HG03025 (cell line): ENCODE results near the gene ARID1B.
"Not testable (repeated sequence)": the region's sequence is repeated elsewhere in the genome, so short reads cannot be mapped to it uniquely, and the experiment has no call there.

Source experiments
- ATAC-seq: cut with Tn5 transposase; IDR thresholded peaks from one replicate; pipeline ENCODE4 v1.9.1; 2021; ENCODE audit warnings: mild to moderate bottlenecking, moderate library complexity; ENCODE audit not compliant: unreplicated experiment, low FRiP score

ARID1B gene

DNA sequence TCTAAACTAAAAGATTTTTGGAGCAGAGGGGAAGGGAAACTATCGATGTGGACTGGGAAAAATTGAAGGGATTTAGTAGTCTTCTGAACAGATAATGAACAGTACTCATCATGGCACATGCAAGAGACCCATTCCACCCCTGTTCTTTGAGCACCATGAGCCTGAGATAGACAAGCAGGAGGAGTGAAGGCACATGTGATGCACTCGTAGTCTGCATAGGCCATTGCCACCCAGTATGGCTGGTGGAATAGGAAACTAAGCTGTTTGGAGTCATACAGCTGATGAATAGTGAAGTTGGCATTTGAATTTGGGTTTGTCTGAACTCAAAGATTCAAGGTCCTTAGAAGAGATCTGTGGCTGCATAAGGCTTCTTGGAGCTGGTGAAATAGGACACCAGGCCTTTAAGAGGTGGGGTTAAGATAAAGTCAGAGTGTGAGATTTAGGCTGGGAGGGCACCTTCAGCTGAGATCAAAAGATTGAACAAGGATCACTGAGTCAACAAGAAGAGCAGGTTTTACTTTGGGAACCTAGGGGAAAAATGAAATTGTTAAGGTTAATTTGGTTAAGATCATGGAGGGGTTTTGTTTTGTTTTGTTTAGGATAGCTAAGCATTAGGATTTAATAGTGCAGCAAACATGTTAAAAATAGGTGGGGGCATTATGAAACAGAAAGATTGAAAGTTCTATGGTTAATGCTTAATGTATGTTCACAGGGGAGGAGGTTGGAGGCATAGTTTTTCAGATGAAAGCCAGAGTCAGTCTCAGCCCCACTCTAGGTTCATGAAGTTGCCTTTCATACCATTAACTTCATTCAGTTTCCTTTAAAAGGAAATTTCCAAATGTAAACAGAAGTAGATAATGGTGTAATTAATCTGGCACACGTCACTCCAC, 148.8 kb downstream of the ARID1B start:
- peak; percentile 56 for ATAC-seq

DNA sequence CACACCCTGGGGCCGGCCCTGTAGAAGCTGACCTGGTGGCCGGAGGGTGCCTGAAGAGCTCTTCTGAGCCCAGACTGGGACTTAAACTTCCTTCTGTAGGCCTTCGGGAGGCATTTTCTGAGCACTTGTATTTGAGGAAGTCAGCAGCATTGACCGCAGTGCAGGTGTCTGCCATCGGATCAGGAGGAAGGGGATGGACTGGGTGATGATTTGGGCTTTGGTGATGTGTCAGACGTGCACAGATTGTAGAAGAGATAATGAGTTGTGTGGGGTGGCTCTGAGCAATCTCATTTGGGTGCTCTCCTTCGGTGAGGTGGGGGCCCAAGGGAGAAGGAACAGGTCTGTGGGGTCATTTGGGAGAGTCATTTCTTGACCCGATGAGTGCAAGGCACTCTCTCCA, 150.9 kb downstream of the ARID1B start:
- ATAC-seq, result no peak

- no peak for ATAC-seq
These were observed 151.8 kb downstream of the ARID1B start for GRCh38 chr6:156928972-156929371.

DNA sequence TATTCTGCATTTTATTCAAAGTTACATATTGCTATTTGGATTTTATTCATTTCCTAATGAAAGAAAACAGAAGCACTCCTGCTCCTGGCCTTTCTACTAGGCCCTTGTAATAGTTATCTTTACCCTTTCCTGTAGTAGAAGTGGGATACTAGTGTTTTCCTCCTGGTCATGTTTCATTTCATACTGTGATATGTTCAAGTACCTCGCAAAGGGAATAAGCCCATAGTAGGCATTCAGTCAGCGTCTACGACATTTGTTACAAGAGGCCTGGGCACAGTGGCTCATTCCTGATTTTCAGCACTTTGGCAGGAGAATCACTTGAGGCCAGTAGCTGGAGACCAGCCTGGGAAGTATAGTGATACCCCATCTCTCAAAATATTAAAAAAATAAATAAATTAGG, 154.1 kb downstream of the ARID1B start:
- ATAC-seq, result no peak

DNA sequence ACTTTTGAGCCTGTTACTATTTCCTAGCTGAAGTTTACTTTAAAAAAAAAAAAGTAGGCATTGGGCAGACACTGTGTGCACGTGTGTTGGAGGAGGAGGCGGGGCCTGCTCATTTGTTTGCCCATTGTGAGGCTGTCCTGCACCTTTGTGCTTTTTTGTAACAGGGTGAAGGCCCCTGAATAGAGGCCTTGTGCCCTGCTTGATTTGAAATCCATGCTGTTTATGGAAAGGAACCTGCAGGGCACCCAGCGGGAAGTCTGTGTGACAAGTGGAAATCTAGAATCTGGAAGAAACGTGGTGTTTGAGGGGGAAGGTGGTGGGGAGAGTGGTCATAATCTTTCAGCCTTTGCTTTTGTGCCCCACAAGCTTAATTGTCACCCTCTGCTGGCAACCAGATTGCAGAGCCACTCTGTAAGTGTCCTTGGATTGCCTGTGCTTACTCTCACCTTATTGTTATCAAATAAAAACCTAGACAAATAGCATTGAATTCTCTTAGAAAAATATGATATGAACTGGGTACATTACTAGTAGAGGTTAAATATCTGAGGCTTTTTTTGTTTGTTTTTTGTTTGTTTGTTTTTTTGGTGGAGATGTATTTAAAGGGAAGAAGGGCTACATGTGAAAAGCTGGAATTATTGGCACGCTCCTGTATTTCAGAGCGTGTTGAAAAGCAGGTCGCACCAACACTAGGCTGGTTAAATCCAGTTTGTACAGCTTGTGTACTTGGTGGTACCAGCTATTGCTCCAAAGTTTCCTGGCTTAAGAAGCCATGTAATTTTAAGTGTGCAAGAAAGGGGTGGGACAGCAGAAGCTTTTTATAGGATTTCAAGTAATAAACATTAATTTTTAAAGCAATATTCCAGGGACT, 156.3 kb downstream of the ARID1B start:
- ATAC-seq, result no peak

GRCh38 chr6:156934069-156934460, 156.9 kb downstream of the ARID1B start:
- no peak for ATAC-seq

- no peak for ATAC-seq
These were observed 157.8 kb downstream of the ARID1B start for GRCh38 chr6:156935000-156935399.

DNA sequence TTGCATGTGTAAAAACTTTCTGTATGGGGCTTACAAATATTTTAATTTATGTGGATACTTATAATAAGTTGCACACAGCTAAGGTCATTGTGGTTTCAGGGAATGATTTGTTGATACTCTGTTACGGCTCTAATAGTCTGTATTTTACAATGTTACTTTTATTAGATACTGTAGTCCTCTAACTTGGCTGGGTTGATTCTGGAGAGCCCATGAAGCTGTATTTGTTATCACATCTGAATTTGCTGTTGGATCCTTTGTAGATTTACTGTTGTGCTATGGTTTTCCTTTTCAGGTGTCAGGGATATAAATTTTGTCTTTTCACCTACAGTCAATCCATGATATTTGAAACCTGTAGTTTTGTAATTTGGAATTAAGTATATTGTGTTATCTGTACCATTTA, 161.0 kb downstream of the ARID1B start:
- no peak for ATAC-seq

DNA sequence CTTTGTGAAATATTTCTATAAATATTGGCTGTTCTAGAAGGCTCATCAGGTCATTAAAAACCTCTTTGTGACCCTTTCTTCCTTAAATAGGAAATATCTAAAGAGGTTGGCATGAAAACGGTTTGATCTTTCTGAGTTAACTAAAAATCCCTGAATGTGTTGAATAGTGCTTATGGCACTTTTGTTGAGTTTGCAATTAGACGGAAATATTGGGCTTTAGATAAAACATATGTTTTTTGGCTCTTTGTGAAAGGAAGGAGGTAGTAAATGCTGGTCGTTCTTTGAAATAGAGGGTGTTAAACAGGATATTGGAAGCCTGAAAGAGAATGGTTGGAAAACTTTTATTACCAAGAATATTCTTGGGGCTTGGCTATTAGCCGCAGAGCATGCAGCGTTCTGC, 163.0 kb downstream of the ARID1B start:
- no peak for ATAC-seq

GRCh38 chr6:156942266-156942665, 165.1 kb downstream of the ARID1B start:
- no peak for ATAC-seq

DNA sequence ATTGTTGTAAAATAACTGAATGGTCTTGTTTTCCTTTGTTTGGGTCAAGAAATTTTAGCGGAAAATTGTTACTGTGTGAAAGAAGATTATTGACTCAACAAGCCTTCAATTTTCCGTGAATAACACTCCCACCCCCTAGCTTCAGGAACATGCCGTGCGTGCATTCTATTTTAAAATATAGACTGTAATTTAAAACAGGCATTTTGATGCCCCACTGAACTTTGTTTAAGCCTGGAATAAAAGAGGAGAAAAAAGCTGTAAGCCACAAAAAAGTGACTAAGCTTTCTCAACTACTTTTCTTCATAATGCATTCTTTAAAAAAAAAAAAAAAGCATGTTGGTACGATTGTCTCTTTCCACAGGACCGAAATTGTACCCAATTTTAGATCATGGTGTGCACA, 166.0 kb downstream of the ARID1B start:
- no peak for ATAC-seq

GRCh38 chr6:156943816-156944215, 166.6 kb downstream of the ARID1B start:
- no peak for ATAC-seq

DNA sequence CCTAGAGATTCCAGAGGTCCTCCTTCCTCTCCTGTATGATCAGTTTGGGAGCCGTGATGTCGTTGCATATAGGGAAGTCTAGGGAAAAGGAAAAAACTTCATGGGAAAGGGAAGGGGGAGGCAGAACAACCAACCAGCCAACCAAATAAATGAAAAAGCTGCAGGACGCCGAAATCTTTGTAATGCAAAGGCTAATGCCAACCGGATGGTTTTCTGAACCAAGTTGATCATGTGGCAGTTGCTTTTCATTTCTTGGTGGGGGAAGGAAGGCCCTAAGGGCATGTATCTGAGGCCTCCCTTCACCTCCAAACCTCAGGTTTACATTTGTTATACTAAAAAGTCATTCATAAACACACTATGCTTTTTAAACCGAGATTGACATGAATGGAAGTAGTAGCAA, 167.2 kb downstream of the ARID1B start:
- ATAC-seq, result no peak

DNA sequence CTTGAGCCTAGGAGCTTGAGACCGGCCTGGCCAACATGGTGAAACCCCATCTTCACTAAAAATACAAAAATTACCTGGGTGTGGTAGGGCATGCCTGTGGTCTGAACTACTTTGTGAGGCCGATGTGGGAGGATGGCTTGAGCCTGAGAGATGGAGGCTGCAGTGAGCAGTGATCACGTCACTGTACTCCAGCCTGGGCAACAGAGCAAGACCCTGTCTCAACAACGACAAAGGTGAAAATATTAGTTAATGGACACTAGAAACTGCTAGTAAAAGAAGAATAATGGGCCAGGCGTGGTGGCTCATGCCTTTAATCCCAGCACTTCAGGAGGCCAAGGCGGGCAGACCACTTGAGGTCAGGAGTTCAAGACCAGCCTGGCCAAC, 168.6 kb downstream of the ARID1B start:
- ATAC-seq, result not testable (repeated sequence)

GRCh38 chr6:156946370-156946936, 169.3 kb downstream of the ARID1B start:
- ATAC-seq, result no peak

DNA sequence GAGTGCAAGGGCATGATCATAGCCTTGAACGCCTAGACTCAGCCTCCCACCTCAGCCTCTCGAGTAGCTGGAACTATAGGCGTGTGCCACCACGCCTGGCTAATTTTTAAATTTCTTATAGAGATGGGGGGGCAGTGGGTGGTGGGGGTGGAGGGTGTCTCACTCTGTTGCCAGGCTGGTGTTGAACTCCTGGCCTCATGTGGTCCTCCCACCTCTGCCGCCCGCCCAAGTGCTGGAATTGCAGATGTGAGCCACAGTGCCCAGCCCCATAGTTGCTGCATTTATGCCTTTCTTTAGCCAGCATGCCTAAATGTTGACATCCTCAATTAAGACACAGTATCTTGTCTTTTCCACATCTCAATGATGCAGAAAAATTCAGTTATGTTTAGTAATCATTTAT, 171.1 kb downstream of the ARID1B start:
- ATAC-seq, result no peak

DNA sequence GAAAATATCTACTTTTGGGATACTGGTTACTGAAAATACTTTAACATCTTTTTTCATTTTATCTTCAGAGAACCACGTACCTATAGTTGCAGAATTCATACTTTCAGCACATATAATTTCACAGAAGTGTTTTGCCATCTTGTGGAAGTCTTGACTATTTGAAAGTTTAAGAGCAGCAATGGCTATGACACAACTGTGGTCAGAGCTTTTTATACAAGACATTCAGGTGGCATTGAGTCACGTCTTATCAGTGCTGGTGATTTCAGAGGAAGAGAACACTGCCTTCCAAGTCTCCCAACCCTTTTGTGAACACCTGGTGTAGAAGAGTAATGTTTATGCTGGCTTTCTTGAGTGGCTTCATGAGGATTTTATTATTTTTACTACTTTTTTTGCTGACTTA, 171.6 kb downstream of the ARID1B start:
- ATAC-seq, result no peak

- ATAC-seq, result no peak
These were observed 172.2 kb downstream of the ARID1B start for GRCh38 chr6:156949376-156949775.

DNA sequence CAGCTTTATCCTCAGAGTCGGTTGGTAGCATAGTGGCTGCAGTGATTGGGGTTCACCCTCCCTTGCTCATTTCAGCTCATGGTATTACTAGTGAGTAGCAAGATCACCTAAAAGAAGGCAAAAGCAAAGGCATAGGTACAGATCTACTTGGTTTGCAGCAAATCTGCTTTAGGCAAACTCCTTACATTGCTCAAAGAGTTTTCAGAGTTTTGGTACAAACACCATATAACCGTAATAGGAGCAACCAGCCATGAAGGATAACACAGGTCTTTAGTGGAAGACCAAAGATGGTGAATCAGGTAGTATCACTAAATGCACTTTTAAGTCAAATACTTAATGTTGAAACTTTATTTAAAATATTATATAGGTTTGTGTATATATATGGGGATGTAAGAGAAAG, 172.9 kb downstream of the ARID1B start:
- no peak for ATAC-seq

GRCh38 chr6:156950531-156950930, 173.4 kb downstream of the ARID1B start:
- no peak for ATAC-seq

- no peak for ATAC-seq
These were observed 175.2 kb downstream of the ARID1B start for GRCh38 chr6:156952401-156952800.
